Measurements from ENCODE around the gene CD40. TPM values are rescaled to one million over a fixed set of nuclear protein-coding genes. Genes with fewer than 3 reads are reported as not detected.

The CD40 gene
- total and polyA plus RNA-seq, 2 of the 8 experiments (the other 6 are each of a cell fraction or from before 2014, with no cell fraction given) = 14.5 to 18.8 TPM

DNA sequence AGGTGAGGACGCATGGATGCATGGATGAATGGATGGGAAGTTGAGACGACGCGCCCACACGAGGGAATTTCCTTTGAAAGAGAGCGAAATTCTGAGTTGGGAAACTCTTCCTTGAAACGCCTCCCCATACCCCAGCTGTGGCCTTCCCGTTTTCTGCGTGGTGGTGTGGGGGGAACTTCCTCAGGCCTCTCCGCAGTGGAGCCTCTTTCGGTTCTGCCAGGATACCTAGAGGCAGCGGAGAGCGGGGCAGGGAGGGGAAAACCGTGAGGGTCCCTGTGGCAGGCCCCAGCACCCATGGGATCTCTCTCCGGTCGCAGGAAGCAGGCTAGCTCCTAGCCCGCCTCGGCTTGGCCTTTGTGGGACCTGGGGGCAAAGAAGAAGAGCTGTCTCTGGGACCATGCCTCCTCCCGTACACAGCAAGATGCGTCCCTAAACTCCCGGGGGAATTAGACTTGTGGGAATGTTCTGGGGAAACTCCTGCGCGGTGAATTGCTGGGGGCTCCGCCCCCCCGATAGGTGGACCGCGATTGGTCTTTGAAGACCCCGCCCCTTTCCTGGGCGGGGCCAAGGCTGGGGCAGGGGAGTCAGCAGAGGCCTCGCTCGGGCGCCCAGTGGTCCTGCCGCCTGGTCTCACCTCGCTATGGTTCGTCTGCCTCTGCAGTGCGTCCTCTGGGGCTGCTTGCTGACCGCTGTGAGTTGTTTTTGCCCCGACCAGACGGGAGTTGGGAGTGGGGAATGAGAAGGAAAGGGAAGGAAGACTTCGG is at the start of gene CD40 (continued):
- no peak for TF ChIP-seq CBX5 (IDR thresholded peaks at IDR 0.05; ENCODE audit: low read depth, low read length)
- TF ChIP-seq ASH2L (IDR thresholded peaks at IDR 0.05; ENCODE audit: low read length) = no peak
- TF ChIP-seq GTF2F1 (IDR thresholded peaks at IDR 0.05; ENCODE audit: borderline replicate concordance, low read depth, low read length) = no peak
- TF ChIP-seq, protein P1, sequence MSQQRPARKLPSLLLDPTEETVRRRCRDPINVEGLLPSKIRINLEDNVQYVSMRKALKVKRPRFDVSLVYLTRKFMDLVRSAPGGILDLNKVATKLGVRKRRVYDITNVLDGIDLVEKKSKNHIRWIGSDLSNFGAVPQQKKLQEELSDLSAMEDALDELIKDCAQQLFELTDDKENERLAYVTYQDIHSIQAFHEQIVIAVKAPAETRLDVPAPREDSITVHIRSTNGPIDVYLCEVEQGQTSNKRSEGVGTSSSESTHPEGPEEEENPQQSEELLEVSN (IDR thresholded peaks at IDR 0.05) = peak; percentile 68
- TF ChIP-seq SUZ12 (IDR thresholded peaks at IDR 0.05; ENCODE audit: low read length) = 0 out of 2 replicates have a peak, but pooled peaks have one; percentile 29
- TF ChIP-seq BACH1 (IDR thresholded peaks at IDR 0.05; ENCODE audit: low read length) = no peak
- TF ChIP-seq BRCA1 (IDR thresholded peaks at IDR 0.05; ENCODE audit: low read depth, low read length) = no peak
- no peak for TF ChIP-seq SIX5 (IDR thresholded peaks at IDR 0.05; ENCODE audit: low read depth, low read length)
- peak; percentile 43; the same call in 1 of the 2 replicates for TF ChIP-seq FOSL1 (IDR thresholded peaks at IDR 0.05; ENCODE audit: insufficient read depth, low read depth, low read length)
- TF ChIP-seq HDAC2 (IDR thresholded peaks at IDR 0.05; ENCODE audit: borderline replicate concordance in 1 of 2, low read depth in 2 of 2, low read length in 2 of 2) = no peak
- TF ChIP-seq MAFK (IDR thresholded peaks at IDR 0.05; ENCODE audit: low read depth, low read length) = no peak
- no peak for TF ChIP-seq CREB1 (IDR thresholded peaks at IDR 0.05)

Measured in H1 (cell line).